Measurements from ENCODE around the gene CPNE8.

The CPNE8 gene

DNA sequence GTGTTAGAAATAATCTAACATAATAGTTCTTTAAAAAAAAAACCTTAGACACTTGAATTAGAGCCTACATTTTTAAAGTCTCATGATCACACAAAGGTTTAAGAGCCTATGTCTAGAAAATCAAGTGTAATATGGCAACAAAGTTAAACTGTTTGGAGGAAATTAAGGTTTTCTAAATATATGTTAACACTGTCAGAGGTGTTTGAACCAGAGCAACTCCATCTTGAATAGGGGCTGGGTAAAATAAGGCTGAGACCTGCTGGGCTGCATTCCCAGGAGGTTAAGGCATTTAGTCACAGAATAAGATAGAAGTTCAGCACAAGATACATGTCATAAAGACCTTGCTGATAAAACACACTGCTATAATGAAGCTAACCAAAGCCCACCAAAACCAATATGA is 12.4 kb downstream of the CPNE8 start:
- Histone ChIP-seq H3K9me3 (no peaks in the 10 kb centered on the region), H3K27ac (no peak overlapping the region)

DNA sequence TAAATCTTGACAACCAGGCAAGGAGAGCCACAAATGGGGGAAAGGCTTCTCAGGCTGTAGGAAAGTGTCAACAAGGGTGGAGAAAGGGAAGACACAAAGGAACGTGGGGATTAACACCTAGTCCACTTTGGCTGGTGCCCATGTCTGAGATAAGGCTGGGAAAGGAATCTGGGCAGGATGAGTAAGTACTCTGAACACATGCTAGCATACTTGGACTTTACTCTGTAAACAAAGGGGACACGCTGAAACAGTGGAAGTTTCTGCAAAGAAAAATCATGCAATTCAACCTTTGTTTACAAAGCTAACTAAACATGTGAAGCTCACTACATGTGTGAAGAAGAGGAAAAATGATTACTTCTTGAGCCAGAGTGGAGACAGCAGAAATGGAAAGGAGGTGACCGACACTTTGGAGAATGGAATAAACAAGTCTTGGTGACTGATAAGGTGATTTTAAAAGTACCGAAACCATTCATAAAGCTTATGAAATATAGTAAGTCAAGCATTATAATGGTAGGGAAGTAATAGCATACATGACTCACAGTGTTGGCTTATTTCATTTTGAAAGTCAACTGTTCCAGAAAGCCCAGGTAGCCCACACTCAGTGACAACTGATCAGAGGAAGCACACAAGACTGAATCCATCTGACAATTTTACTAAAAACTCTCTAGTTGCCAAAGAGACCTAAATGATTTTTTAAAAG is 13.2 kb downstream of the CPNE8 start:
- TF ChIP-seq CTCF (IDR thresholded peaks at IDR 0.05): no peak
- H3K4me3 ChIP-seq (ENCODE audit: low read depth in 1 of 2, low read length in 1 of 2): no peak overlapping the region
- H3K36me3 ChIP-seq: no peaks in the 10 kb centered on the region
- no peak overlapping the region for H3K27ac ChIP-seq
- H3K9me3 ChIP-seq: no peaks in the 10 kb centered on the region
- no peaks in the 10 kb centered on the region for H3K27me3 ChIP-seq
- peaks cover 0 to under 1% of the 10 kb centered on the region in 2 experiments for H3K4me1 ChIP-seq (ENCODE audit: control insufficient read depth in 1 of 2, insufficient read depth in 1 of 2, low read depth in 1 of 2, low read length in 1 of 2)

More for the DNA sequence above, 12.4 kb downstream of the CPNE8 start:
- TF ChIP-seq CTCF (IDR thresholded peaks at IDR 0.05): no peak
- Histone ChIP-seq H3K4me3 (ENCODE audit: low read depth in 1 of 2, low read length in 1 of 2) (no peak overlapping the region), H3K27me3 (no peaks in the 10 kb centered on the region), H3K36me3 (no peaks in the 10 kb centered on the region), H3K4me1 (ENCODE audit: control insufficient read depth in 1 of 2, insufficient read depth in 1 of 2, low read depth in 1 of 2, low read length in 1 of 2) (no peaks in the 10 kb centered on the region)

GRCh38 chr12:38890102-38890855 is 15.1 kb downstream of the CPNE8 start:
- Histone ChIP-seq H3K36me3 (no peaks in the 10 kb centered on the region), H3K4me1 (ENCODE audit: control insufficient read depth in 1 of 2, insufficient read depth in 1 of 2, low read depth in 1 of 2, low read length in 1 of 2) (peaks cover 2 to 6% of the 10 kb centered on the region in 2 experiments), H3K9me3 (no peaks in the 10 kb centered on the region), H3K27me3 (no peaks in the 10 kb centered on the region), H3K27ac (no peak overlapping the region), H3K4me3 (ENCODE audit: low read depth in 1 of 2, low read length in 1 of 2) (no peak overlapping the region)
- no peak for TF ChIP-seq CTCF (IDR thresholded peaks at IDR 0.05)

DNA sequence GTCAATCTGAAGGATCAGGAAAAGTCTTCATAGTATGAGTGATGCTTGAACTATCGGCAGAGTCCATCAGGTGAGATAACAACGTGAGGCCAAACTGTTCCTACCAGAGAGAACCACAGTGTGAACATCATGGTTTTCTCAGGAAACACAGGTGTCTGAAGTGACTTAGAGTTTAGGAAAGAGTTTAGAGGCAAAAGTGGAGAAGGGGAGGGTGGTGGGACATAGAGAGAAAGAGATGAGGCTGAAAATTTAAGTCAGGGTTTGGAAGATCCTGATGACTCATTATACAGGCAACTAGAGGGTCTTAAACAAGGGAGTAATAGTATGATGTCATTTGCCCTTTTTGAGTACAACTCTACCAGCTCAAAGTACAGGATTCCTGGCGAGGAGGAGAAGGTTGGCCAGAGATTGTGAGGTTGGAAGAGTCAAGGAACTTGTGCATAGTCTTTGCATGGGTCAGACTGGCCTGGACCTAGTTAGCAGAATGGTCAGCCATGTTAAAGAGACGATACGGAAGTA is 16.0 kb downstream of the CPNE8 start:
- H3K4me1 ChIP-seq (ENCODE audit: control insufficient read depth in 1 of 2, insufficient read depth in 1 of 2, low read depth in 1 of 2, low read length in 1 of 2): peaks cover 2 to 6% of the 10 kb centered on the region in 2 experiments
- no peaks in the 10 kb centered on the region for H3K36me3 ChIP-seq
- TF ChIP-seq CTCF (IDR thresholded peaks at IDR 0.05): no peak
- H3K27ac ChIP-seq: no peak overlapping the region
- no peaks in the 10 kb centered on the region for H3K9me3 ChIP-seq
- H3K27me3 ChIP-seq: no peaks in the 10 kb centered on the region
- H3K4me3 ChIP-seq (ENCODE audit: low read depth in 1 of 2, low read length in 1 of 2): no peak overlapping the region

- H3K9me3 ChIP-seq: no peaks in the 10 kb centered on the region
- H3K27ac ChIP-seq: no peak overlapping the region
- no peaks in the 10 kb centered on the region for H3K36me3 ChIP-seq
- H3K27me3 ChIP-seq: no peaks in the 10 kb centered on the region
- H3K4me3 ChIP-seq (ENCODE audit: low read depth in 1 of 2, low read length in 1 of 2): no peak overlapping the region
- no peak for TF ChIP-seq CTCF (IDR thresholded peaks at IDR 0.05)
- H3K4me1 ChIP-seq (ENCODE audit: control insufficient read depth in 1 of 2, insufficient read depth in 1 of 2, low read depth in 1 of 2, low read length in 1 of 2): peaks cover 2 to 6% of the 10 kb centered on the region in 2 experiments
Measured at GRCh38 chr12:38887770-38888169, 17.6 kb downstream of the CPNE8 start.
